Stimulated activated naive CD8-positive, alpha-beta T cell treated with anti-CD3 and anti-CD28 coated beads, Interleukin-15, Interleukin-2, amounts not matched to agents 100 ng/mL and 50 ng/mL, for 24 hours (primary cell): ENCODE measurements around the gene XPNPEP2.

ENCODE experiments used
- H3K27ac Mint-ChIP-seq: one replicate; pipeline ENCODE4 v1.8.0; 2021; ENCODE audit warnings: mild to moderate bottlenecking, mixed read lengths
- H3K27me3 Mint-ChIP-seq: one replicate; pipeline ENCODE4 v1.8.0; 2021; ENCODE audit warnings: mixed read lengths
- H3K36me3 Mint-ChIP-seq: one replicate; pipeline ENCODE4 v1.8.0; 2021; ENCODE audit warnings: low read depth, mixed read lengths
- H3K4me1 Mint-ChIP-seq: one replicate; pipeline ENCODE4 v1.8.0; 2021; ENCODE audit warnings: low read depth, mixed read lengths
- H3K4me3 Mint-ChIP-seq: one replicate; pipeline ENCODE4 v1.8.0; 2021; ENCODE audit warnings: mild to moderate bottlenecking, mixed read lengths
- H3K9me3 Mint-ChIP-seq: one replicate; pipeline ENCODE4 v1.8.0; 2021; ENCODE audit warnings: mixed read lengths

XPNPEP2 gene

DNA sequence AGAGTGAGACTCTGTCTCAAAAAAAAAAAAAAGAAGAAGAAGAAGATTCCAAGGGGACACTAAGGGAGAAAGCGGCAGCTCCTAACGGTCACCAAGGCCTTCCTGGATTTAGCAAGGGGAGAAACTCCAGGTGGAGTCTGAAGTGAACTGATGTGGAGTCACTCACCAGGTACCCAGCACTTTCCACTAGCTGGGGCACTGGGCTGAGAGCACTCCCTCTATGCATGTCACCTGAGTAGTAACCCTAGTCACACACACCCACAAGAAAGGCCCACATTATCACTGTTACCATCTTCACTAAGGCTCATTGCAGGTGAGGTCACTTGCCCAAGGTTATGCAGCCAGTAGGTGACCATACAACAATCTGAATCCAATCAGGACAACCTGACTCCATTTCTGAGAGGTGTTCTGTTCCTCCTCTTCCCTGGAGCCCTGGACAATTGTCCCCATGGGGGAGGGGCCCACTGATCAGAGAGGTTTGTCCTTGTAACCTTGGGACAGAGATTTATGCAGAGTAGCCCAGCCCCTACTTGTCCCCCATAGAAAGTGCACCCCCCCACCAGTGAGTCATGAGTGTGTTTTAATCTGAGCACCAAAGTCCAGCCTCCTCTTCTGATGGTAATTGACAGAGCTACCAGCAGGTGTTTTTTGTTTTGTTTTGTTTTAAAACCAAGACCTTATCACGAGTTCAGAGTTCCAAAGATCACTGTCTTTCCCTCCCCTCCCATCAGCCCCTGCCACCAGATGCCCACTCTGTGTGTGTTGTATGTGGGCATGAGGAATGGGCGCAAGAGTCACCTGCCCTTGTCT lies 35.1 kb downstream of the XPNPEP2 start:
- H3K9me3 Mint-ChIP-seq = no peaks in the 10 kb centered on the region
- peaks cover 89% of the 10 kb centered on the region for H3K4me1 Mint-ChIP-seq
- peak overlapping the region; percentile 85 for H3K27ac Mint-ChIP-seq
- H3K4me3 Mint-ChIP-seq = no peak overlapping the region
- no peaks in the 10 kb centered on the region for H3K27me3 Mint-ChIP-seq
- no peaks in the 10 kb centered on the region for H3K36me3 Mint-ChIP-seq

DNA sequence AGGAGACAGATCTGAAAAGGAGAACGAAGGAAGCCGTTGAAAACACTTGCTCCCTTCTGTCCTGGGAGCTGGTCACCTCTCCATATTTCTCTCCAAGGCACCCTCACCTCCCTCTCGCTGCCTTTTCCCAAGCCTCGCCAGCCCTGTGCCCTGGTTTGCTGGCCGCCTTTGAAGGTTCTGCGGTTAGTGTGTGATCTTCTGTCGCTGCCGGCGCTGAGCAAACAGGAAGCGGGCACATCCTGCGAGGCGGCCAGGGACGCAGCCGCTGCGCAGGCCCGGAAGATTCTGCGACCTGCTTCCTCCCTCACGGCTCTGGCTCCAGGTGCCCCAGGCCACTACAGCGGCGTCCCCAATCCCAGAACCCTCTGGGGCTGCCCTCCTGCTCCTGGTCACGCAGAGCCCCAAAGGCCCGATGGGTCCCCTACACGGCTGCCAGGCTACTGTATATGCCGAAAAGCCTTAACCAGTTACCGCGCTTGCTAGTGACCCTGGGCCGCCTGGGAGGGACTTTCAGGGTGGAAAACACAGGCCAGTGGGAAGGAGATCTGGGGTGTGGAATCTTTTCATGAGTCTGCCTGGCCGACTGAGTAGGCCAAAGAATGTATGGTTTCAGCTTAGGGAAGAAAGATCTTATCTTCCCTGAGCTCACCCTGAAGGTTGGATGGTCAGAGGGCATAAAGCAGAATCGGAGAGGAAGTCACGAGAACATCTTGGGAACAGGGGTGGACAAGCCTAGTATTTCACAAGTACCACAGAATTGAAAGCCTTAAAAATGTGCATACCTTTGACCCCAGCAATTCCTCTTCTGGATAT lies 38.6 kb downstream of the XPNPEP2 start:
- H3K4me3 Mint-ChIP-seq = peak overlapping the region; percentile 79
- H3K36me3 Mint-ChIP-seq = peaks cover 16% of the 10 kb centered on the region
- peak overlapping the region; percentile 97 for H3K27ac Mint-ChIP-seq
- no peaks in the 10 kb centered on the region for H3K27me3 Mint-ChIP-seq
- H3K9me3 Mint-ChIP-seq = no peaks in the 10 kb centered on the region
- peaks cover 65% of the 10 kb centered on the region for H3K4me1 Mint-ChIP-seq

DNA sequence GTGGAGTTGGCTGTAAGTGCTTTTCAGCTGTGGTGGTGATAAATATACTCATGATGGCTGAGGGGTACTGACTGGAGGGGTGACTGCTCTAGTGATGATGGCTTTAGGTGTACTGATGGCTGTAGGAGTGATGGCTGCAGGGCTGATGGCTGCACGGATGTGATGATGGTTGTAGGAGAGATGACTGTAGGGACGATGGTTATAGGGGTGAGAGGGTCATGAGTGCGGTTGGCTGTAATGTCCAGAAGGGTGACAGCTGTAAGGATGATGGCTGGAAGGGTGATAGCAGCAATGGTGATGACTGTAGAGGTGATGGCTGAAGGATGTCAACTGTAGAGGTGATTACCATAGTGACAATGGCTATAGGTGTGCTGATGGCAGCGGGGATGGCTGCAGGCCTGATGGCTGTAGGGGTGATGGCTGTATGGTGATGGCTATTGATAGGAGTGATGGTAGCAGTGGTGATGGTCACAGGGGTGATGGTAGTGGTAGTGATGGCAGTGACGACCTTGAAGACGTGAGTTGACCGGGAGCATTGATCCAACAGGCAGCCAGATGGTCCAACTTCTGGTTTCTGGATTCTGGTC lies 40.4 kb downstream of the XPNPEP2 start:
- peak overlapping the region; percentile 94 for H3K4me3 Mint-ChIP-seq
- H3K27ac Mint-ChIP-seq = peak overlapping the region; percentile 97
- H3K4me1 Mint-ChIP-seq = peaks cover 64% of the 10 kb centered on the region
- peaks cover 30% of the 10 kb centered on the region for H3K36me3 Mint-ChIP-seq
- no peaks in the 10 kb centered on the region for H3K9me3 Mint-ChIP-seq
- no peaks in the 10 kb centered on the region for H3K27me3 Mint-ChIP-seq

DNA sequence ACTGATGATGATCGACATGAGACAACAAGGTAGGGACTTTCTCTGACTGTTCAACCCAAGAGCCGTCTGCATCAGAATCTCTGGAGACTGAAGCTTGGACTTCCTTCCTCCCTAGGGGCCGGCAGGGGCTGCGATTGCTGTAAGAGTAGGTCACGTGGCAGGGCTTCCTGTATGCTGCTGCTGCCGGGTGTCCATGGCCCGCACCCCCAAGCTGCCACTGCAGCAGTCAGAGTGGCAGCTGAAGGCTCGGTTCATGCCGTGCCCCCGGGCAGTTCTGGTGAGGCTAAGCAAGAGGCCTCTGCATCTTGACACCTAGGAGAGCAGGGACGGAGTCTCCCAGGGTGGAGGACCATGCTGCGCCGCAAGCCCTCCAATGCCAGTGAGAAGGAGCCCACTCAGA lies 41.0 kb downstream of the XPNPEP2 start, which contains the start of gene SASH3:
Gene SASH3, plus strand, starts transcription at position 203 of the 400 bp plus-strand sequence. Its CDS starts 149 bp downstream, at position 352.
- Mint-ChIP-seq H3K27ac (peak within 1 kb of the TSS; percentile 97), H3K27me3 (no peaks in the 10 kb centered on the region), H3K9me3 (no peaks in the 10 kb centered on the region), H3K4me3 (peak within 1 kb of the TSS; percentile 94), H3K4me1 (peaks cover 63% of the 10 kb centered on the region), H3K36me3 (peaks cover 35% of the 10 kb centered on the region)

DNA sequence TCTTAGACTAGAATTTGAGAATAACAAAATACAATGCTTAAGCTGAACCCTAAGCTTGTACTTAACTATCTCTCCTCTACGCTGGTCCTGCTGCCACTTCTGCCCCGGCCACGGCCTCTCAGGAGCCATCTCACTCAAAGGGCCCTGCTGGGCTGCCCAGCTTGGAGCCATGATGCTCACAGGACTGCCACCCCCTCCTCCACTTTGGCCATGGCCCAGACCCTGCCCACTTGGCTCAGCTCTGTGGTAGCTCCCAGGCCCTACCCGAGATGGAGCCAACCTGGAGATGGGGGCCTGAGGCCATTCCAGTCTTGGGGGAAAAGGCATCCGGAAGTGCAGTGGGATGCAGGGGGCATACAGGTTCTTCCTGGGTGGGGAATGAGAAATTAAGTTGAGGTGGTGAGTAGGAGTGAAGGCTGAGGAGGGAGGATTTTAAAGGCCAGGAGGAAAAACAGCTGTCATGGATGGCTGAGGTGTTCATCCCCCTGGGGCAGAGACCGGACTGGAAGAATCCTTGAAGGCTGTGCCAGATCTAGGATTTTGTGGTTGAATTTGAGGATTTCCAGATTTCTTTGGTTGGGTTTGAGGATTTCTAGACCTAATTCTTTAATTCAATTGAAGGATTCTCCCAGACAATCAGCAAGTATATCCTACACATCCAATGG lies 41.8 kb downstream of the XPNPEP2 start:
- Mint-ChIP-seq H3K27me3 (no peaks in the 10 kb centered on the region), H3K36me3 (peaks cover 36% of the 10 kb centered on the region), H3K4me3 (peak overlapping the region; percentile 94), H3K4me1 (peaks cover 61% of the 10 kb centered on the region), H3K27ac (peak overlapping the region; percentile 97), H3K9me3 (no peaks in the 10 kb centered on the region)

DNA sequence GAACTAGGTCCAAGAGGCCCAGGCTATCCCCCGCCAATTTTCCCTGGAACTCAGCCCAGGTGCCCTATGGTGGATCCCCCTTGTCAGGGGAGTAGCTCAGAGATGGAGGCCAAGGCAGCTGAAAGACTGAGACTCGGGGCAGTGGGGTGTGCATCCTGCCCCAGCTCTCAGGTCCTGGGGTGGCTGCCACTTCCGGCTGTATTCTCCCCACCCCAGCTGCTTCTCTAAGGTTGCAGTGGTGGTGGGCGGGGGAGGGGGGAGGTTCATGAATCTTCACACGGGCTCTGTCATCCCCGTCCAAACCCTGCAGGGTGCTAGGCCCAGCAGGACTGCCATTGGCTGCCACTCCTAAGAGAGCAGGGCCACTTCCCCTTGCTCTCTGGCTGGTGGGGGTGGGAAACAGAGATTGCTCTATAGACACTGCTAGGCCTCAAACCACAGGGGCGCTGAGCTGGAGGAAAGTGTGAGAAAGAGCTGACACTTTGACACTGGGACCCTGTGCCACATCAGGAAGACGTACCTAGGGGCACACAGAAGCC lies 42.4 kb downstream of the XPNPEP2 start:
- peaks cover 42% of the 10 kb centered on the region for H3K36me3 Mint-ChIP-seq
- peak overlapping the region; percentile 97 for H3K27ac Mint-ChIP-seq
- no peaks in the 10 kb centered on the region for H3K27me3 Mint-ChIP-seq
- peak overlapping the region; percentile 94 for H3K4me3 Mint-ChIP-seq
- H3K9me3 Mint-ChIP-seq = no peaks in the 10 kb centered on the region
- H3K4me1 Mint-ChIP-seq = peaks cover 66% of the 10 kb centered on the region

DNA sequence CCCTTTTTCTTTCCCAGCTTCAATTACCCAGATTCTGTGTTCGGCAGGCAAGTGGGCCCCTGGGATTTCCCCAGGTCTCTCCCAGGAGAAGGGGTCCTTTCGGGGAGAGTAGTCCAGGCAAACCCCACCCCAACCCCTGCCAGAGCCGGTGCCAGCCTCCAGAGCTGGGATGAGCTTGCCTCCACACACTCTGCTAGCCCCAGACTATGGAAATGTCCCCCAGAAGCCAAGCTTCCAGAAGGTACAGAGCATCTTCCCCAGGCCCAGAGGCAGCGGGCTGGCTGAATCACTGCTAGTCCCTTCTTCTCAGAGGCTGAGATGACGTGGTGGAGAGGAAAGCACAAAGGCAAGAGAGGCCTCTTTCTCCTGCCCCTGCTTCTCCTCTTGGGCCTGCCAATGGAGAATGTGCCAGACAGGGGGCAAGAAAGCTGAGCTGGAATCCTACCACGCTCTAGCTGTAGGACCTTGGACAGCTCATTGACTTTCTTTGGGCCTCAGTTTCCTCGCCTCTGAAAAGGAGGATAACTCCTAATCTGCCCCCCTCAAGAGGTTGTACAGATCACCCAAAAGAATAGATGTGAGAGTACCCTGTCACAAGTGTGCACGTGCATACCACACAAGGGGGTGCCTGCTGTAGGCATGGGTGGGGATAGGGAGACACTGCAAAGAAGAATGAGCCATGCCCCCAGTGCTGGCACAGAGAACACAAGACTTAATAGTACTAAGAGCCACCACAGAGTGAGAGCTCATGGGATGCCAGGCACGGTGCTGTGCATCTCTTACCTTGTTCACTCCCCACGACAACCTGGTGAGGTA lies 43.1 kb downstream of the XPNPEP2 start:
- Mint-ChIP-seq H3K4me1 (peaks cover 64% of the 10 kb centered on the region), H3K4me3 (peak overlapping the region; percentile 94), H3K27ac (peak overlapping the region; percentile 93), H3K27me3 (no peaks in the 10 kb centered on the region), H3K9me3 (no peaks in the 10 kb centered on the region), H3K36me3 (peaks cover 46% of the 10 kb centered on the region)

DNA sequence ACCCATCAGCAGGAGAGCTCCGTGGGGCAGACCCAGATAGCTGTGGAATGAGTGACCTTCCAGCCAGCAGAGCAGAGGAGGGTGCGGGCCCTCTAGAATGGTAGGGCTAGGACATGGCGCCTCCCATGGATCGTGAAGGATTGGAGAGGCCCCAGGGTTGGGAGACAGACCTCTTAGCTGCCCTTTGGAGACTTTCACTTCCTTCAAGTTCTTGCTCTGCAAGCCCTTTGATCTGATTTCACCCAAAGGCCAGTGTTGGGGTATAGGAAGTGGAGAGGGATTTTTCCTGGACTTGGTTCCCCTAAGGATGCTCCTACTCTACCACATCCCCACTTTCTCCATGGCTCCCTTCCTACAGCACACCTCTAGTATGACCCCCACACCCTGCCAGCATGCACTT lies 43.9 kb downstream of the XPNPEP2 start:
- no peaks in the 10 kb centered on the region for H3K9me3 Mint-ChIP-seq
- H3K4me3 Mint-ChIP-seq = peak overlapping the region; percentile 94
- no peaks in the 10 kb centered on the region for H3K27me3 Mint-ChIP-seq
- peaks cover 53% of the 10 kb centered on the region for H3K36me3 Mint-ChIP-seq
- peaks cover 64% of the 10 kb centered on the region for H3K4me1 Mint-ChIP-seq
- peak overlapping the region; percentile 93 for H3K27ac Mint-ChIP-seq

DNA sequence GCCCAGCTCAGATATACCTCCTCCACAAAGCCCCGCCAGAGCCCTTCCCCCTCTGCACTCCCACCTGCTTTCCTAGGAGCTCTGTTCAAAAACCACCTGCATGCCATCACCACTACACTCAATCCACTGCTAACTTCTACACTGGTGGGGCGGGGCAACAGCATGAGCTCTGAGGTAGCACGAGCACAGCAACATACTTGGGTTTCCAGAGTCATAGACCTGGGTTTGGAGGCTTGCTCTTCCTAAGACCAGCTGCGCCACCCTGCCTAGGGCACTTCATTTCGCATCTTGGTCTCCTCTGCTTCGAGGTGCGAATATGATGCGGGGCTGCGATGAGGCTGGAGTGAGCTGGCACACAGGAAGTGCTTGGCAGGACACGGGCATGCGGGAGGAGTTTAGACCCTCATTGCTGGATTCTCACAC lies 44.5 kb downstream of the XPNPEP2 start:
- H3K4me1 Mint-ChIP-seq = peaks cover 58% of the 10 kb centered on the region
- peak overlapping the region; percentile 94 for H3K4me3 Mint-ChIP-seq
- peak overlapping the region; percentile 93 for H3K27ac Mint-ChIP-seq
- no peaks in the 10 kb centered on the region for H3K9me3 Mint-ChIP-seq
- peaks cover 53% of the 10 kb centered on the region for H3K36me3 Mint-ChIP-seq
- H3K27me3 Mint-ChIP-seq = no peaks in the 10 kb centered on the region

DNA sequence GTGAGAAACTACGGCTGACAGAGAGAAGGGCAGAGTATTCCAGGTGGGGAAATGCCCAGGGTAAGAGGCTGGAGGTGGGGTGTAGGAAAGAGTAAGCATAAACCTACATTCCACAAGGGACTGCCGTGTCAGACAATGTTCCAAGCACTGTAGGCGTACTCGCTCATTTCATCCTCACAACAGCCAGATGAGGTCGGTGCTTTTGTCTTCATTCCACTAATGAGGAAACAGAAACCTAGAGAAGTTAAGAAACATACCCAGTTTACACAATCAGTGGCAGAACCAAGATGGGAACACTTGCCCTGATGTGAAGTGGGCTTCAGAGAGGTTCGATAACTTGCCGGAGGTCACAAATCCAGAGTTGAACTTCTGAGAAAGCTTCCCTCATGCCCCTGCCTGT lies 45.6 kb downstream of the XPNPEP2 start:
- Mint-ChIP-seq H3K27me3 (no peaks in the 10 kb centered on the region), H3K9me3 (no peaks in the 10 kb centered on the region), H3K4me1 (peaks cover 48% of the 10 kb centered on the region), H3K27ac (peak overlapping the region; percentile 93), H3K4me3 (peak overlapping the region; percentile 94), H3K36me3 (peaks cover 59% of the 10 kb centered on the region)

DNA sequence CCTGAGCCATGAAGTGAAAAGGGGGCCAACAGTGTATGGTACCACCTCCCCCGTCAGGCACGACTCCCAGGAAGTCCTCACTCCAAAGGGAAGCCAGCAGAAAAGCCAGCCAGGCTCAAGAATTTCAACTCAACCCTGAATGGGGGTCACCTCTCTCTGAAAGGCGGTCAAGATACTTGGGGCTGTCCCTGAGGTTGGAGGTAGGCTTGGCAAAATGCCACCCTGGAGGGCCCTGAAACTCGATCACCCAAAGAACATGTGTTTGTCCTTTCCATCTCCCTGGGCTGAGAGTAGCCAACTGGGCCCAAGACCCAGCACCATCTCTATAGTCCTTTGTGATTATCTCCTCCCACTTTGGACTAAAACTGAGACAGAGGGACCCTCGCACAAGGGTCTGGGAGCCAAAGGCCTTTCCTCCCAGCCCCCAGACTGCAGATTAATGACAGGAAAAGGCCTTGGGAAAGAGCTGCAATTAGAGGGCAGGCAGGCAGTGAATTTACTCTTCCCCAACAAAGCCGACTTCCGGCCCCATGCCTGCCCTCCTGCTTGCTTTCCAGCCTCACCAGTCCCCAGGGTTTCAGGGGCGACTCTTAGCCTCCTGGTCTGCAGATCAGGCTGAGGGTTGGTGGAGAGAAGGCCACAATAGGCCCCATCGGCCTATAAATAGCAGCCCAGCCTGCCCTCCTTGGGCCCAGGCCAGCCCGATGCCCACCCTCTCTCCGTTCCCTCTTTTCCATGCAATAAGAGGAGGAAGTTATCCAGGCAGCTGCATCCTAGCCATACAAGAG lies 46.6 kb downstream of the XPNPEP2 start:
- Mint-ChIP-seq H3K27me3 (no peaks in the 10 kb centered on the region), H3K36me3 (peaks cover 60% of the 10 kb centered on the region), H3K4me3 (peak overlapping the region; percentile 67), H3K4me1 (peaks cover 46% of the 10 kb centered on the region), H3K27ac (peak overlapping the region; percentile 88), H3K9me3 (no peaks in the 10 kb centered on the region)

DNA sequence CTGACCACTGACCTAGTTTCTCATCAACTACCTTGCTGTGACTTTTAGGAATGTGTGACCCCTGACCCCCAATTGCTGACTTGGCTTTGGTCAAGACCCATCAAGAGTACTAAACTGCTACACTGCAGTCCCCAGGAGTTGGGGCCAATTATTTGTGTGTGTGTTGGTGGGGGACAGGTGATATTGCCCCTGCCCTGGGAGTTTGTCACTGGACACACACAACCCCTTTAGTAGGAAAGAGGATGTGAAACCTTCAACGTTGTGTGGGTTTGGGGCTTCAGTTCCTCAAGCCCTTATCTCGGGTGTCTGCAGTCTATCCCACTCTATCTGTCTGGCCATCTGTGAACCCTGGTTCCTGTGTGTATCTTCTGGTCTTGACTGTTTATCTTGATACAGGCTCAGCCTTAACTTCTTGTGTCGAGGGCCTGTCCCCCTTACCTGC lies 47.5 kb downstream of the XPNPEP2 start:
- Mint-ChIP-seq H3K4me1 (peaks cover 46% of the 10 kb centered on the region), H3K9me3 (no peaks in the 10 kb centered on the region), H3K27ac (peak overlapping the region; percentile 88)

More for the DNA sequence above, 47.5 kb downstream of the XPNPEP2 start:
- peaks cover 57% of the 10 kb centered on the region for H3K36me3 Mint-ChIP-seq
- H3K27me3 Mint-ChIP-seq = no peaks in the 10 kb centered on the region
- peak overlapping the region; percentile 67 for H3K4me3 Mint-ChIP-seq
